Activated T-cell treated with anti-CD3 and anti-CD28 coated beads for 48 hours (primary cell): ENCODE data around the gene COL23A1.

Experiments used
- DNase-seq: peaks from one replicate; pipeline ENCODE4 v3.0.0-alpha.2; 2020; ENCODE audit warnings: low read depth

Gene COL23A1

DNA sequence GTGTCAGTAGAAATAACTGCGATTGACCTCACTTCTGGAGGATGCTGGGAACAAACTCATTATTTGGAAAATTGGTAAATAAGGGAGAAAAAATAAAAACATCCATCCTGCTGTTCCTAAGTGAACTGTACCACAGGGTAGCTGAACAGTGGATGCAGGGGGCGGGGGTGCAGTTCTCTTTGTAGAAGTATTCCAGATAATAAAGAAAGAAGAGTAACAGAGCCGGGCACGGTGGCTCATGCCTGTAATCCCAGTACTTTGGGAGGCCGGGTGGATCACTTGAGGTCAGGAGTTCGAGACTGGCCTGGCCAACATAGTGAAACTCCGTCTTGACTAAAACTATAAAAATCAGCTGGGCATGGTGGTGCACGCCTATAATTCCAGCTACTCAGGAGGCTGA lies 132.1 kb downstream of the COL23A1 start:
- no peak for DNase-seq

DNA sequence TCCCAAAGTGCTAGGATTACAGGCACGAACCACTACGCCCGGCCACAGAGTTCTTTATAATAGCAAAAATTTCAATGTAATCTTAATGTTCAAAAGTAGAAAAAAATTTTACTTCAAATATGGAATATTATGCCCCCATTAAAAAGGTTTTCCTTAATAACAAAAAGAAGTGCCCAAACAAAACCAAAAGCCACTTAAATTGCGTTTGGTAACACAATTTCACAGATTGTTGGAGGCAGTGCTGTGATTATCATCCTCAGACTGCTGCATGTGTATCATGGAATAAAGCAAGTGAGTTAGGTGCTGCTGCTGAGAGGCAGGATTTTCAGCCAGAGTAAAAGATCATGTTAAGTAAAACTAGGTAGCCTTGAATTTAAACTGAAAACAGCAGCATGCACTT lies 132.7 kb downstream of the COL23A1 start:
- DNase-seq = no peak

DNA sequence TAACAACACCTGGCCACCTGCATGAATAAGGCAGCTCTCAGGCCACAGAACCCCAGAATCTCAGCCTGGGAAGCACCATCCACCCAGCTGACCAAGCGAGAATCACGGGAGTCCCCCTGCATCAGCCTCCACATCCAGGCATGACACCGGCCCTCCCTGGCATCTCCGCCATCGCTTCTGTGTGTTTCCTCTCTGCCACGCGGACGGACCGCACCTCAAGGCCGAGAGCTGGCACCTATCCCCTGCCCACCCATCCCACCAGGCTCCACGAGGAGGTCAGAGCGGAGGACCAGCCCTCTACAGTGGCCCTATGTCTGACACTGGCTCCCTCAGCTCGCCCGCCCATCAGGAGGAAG lies 134.7 kb downstream of the COL23A1 start:
- DNase-seq = no peak

DNA sequence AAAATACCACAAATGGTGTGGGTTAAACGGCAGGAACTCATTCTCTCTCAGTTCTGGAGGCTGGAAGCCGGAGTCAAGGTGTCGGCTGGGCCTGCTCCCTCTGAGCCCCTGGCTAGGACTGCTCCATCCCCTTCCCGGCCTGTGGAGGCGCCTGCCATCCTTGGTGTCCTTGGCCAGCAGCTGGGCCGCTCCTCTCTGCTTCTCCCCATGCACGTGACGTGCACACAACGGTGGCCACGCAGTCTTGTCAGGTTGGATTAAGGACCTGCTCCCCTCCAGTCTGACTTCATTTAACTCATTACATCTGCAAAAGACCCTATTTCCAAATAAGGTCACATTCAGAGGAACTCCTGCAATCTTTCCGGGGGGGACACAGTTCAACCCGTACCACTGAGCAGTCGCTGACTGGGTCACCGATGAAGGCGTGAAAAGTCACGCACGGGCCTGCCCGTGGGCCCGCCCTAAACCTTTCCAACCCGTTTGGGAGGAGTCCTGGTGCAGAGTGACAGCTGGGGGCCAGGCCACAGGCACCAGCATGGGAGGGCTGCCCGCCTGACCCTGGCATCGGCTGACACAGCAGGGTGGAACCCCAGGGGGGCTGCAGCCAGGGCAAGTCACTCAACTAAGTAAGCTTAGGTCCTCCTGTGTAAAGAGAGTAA lies 135.2 kb downstream of the COL23A1 start:
- no peak for DNase-seq

DNA sequence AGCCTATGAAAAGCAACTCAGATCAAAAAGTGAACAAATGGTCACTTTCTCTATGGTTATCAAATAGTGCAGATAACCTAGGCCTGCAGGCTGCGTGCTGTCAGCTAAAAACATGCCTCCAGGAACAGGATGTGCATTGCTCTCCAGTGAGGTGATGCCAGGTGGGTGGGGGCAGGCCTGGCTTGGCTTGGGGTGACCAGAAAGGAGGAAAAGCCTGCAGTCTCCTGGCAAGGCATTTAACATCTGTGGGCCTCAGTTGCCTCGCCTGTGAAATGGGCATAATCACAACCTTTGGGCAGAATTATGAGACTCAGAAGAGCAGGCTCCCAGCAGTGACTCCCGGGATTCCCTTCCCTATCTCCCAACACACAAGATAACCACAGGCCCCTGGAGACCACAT lies 135.9 kb downstream of the COL23A1 start:
- DNase-seq = no peak

DNA sequence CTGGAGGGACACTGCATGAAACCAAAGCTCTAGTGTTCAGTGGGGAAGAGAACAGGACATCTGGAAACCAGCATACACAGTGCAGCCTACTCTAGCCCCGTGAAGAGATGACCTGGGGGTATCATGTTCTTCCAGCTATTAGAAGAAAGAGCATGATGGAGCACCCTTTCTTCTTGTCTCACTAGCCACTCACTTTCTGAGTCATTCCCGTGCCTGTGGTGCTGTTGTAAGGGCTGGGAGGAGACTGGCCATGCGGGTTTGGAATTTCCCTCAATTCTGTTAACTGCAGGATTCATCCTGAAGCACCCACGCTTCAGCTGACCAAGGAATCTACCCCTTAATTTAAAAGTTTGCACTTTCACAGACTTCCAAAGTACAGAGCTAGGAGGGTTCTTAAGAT lies 137.0 kb downstream of the COL23A1 start:
- DNase-seq = no peak

DNA sequence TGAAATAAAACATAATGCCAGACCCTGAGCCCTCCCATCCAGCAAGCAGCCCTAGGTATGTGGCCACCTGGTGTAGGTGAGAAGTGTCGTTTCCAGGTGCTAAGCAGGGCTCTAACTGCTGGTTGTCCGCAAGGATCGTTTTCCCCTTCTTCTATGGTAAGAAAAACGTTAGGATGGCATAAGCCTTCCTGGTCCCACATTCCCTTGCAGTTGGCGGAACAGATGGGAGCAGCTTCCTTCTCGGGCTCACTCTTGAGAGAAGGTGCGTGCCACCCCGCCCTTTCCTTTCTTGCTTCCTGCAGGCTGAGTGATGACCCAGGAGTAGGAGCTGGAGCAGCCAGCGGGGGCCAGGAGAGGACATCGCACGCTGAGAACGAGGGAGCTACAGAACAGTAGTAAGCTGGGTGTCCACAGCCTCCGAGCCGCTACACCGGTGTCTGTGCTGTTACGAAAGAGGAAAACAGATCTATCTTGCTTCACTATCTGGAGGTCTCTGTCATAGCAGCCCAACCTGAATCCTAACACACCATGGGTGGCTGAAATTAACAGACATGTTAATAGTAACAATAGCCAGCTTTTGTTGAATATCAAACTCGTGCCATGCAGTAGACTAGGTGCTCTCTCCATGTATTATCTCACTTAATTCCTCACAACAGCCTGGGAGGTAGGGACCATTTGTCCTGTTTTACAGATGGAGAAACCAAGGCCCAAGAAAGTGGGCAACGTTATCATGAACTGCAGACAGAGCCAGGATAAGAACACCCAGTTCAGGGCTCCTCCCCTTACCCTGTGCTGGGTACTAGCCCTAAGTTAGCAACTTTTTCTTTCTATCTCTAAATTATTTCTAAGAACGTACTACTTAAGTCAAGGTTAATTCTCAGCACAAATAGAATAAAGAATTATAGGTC lies 139.8 kb downstream of the COL23A1 start:
- DNase-seq = no peak

DNA sequence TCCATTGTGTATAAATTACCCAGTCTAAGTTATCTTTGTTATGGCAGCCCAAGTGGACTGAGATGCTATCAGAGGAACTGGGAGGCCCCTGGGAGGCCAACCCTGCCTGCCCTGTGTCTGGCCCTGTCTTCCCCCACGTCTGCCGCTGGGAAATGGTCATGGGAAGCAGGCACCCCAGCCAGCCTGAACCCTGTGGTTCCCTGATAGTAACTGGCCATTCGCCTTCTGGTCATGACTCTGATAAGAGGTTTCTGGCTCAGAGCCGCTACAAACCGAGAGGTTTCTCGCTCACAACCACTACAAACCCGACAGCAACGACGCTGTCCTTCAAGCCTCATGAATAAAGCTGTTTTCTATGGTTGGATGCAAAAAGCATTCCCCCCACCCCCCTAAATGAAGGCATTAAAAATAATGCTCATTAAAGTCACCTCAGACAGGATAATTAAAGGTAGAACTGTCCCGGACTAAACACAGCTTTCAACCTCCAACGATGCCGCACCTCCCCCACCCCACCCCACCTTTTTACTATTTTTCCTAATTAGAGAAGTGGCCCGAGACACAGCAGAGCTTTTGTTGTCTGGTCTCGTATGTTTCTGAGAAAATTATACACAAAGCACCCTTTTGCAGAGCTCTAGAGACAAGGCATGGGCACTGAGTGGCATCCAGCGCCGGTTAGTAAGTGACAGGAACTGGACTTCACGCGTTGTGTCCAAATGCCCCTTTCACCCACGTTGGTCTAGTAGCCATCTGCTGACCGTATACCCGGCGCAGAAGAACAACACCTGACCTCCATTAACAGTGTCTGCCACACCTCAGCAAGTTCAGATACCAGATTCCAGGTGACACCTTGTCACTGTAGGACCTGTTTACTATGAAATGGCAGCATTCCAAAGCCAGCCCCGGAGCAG lies 140.8 kb downstream of the COL23A1 start:
- DNase-seq = no peak

DNA sequence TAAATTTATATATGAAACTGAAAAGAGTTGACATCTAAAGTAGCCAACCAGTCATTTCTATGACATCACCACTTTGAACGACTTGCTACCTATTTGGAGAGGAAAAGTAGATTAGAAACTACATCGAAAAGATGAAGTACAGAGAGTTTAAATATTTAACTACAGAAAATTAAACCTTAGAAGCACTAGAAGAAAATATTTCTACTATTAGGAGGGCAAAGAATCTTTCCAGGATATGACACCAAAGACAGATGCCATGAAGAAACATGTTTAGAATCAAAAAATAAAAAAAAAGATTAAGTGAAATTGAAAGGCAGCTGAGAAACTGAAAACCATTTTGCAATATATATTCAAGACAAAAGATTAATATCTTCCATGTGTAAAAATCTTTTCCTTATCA lies 144.7 kb downstream of the COL23A1 start:
- no peak for DNase-seq

DNA sequence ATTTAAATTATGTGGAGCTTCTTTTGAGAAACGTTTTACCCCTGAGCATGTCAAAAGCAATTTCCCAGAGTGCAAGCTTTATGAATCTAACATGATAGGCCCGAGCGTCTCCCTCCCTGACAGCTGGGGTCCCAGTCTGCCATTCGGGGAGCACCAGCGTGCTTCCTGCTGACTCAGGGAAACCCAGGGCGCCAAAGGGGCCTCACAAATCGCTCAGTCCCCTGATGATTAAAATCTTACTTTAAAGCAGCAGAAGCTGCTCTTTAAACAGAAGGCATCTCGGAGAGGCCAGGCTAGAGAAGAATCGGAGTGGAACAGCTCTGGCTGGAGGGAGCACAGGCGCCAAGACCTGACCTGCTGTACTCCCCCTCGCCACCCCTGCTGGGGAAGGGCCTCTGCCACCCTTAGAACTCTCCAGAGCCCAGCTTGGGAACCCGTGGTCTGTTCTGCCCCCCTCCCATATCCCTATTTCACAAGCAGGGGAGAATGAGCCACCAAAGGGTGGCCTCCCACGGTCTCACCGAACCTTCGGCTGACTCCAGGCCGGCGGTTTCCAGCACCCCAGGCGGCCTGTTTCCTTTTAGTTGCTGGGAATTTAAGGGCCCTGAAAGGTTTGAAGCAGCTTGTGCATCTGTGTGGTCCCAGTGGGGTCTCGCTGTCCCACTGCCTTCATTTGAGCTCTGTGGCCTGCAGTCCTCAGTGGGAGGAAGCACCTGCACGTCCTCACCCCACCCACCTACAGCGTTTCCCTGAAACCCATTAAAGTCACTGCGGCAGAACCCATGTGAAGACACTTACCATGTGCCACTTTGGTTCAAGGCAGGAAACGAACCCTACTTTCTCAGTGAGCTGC lies 147.6 kb downstream of the COL23A1 start:
- DNase-seq = no peak

DNA sequence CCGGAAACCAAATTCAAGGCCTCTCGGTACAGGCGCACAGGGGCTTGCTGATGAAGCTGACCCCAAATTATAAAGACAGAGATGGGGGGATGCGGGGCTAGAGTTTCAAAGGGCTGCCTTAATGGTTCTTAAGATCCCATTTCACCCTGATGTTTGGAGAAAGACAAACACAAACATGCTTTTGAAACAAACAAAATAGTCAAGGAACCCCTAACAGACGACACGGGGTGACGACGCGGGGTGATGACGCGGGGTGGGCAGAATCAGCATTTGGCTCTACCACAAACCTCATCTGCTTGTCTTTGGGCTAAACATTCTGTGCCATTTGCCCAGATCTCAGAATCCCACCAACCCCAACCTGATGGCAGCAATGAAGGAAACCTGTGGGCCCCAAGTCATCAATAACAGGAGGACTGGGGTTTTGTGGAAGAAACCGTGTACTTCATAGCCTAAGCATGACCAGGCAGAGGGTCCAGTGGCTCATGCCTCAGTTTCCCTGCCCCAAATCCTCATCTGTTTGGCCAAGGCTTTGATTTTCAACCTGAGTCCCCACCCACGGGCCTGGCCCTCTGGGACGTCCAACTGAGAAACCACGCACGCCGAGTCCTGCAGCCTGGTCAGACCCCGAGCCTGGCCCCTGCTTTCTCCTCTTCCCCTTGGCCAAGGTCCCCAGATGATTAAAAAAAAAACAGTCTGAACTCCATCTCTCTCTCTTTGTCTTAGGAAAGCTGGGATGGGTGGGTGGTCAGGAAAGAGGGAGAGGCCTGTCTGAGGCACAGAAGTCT lies 148.5 kb downstream of the COL23A1 start:
- DNase-seq = no peak

DNA sequence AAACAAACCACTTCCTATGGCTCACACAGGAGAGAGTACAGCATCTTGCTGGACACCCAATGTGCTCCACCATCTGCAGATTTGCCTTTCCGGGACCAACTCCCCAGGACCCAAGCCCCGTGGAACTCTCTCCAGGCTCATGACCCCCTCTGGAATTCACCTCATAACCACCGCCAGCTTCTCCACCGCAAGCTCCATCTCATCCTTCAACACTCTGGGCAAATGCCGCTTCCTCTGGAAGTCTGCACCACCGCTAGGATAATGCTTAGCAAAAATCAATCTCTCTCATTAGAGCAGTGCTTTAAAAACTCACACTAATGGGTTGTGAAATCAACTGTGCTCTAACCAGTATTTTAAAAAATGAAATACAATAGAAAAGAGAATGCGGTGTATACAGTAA lies 150.0 kb downstream of the COL23A1 start:
- DNase-seq = no peak

DNA sequence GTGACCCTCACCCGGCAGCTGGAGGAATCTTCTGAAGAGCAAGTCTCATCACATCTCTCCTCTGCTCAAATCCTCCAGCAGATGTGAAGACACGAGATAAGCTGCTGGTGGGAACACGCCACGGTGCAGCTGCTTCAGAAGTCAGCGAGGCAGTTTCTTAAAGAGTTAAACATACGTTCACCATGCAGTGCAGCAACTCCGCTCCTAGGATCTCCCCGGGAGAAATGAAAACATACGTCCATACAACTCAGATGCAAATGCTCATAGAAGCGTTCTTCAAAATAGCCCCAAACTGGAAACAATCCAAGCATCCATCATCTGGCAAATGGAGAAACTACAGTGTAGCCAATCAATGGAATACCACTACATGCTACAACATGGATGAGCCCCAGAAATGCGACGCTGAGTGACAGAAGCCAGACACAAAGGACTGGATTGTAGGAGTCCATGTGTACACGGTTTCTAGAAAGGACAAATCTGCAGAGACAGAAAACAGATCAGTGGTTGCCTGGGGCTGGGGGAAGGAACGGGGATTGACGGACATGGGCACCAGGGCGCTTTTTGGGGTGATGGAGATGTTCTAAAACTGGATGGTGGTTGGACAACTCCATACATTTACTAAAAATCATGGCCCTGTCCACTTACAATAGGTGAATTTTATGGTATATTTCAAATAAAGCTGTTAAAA lies 150.6 kb downstream of the COL23A1 start:
- DNase-seq = no peak

DNA sequence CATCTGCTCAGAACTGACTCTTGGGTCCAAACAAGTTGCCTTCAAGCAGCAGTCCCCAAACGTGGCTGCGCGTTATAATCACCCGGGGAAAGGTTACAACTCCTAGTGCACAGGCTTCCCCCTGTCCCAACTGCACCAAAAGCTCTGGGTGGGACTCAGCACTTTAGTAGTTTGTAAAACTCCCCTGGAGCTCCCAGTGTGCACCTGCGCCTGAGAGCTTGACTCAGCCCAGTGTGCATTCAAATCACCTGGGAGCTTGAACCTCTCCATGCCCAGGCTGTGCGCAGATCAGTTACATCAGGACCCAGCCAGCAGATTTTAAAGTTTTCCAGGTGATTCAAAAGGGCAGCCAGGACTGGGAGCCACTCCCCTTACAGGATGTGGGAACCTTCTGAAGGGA lies 151.4 kb downstream of the COL23A1 start:
- DNase-seq = no peak

DNA sequence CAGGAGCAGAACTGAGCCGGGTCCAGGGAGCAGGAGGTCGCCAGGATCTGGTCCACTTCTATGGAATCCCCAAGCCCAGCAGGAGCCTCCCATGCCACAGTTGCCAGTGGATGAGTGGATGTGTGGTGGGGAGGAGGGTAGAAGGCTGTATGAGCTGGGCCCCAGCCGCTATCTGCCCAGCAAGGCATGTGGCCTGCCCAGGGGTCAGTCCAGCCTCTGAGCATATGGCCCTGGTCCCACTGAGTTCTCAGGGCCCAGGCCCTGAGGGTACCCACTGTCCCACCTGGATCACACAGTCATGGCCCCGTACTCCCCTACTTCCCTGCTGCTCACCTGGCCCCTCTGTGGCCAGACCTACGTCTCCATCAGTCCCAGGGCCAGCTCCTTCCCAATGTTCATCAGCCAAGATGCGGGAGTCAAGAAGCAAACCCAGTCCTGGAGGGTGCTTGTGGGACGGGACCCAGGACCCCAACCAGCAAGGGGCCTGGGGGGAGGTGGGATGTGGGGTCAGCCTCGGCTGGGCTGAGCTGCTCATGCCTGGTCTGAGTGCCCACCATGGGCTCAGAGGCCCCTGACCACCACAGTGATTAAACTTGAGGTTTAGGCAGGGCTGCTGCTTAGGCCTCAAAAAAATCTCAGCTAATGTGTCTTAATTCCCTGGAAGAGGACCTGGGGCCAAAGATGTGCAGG lies 152.7 kb downstream of the COL23A1 start:
- no peak for DNase-seq

DNA sequence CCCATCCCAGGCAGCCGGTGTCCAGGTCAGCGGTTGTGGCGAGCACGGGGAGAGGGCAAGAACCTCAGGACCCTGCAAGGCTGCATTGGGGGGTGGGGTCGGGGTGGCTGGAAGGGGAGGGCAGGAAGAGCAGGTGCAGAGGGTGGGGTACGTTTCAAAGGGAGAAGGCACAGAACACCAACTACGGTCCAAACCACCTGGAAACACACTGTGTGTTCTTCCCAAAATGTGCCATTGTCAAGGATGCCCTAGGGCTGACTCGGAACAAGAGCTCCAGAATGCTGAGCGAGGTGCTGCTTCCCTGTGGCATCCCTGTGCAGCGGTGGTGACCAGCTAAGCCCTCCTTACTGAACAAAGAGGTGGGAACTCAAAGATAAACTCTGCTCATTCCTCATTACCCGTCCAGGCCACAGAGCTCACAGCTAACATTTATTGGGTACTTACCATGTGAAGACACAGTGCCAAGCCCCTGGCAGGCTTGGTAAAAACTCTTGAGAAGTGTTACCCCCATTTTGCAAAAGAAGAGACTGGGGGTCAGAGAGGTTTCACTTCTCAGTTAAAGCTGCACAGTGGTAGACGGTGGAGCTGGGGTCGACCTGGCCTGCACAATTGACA lies 153.8 kb downstream of the COL23A1 start:
- DNase-seq = no peak

DNA sequence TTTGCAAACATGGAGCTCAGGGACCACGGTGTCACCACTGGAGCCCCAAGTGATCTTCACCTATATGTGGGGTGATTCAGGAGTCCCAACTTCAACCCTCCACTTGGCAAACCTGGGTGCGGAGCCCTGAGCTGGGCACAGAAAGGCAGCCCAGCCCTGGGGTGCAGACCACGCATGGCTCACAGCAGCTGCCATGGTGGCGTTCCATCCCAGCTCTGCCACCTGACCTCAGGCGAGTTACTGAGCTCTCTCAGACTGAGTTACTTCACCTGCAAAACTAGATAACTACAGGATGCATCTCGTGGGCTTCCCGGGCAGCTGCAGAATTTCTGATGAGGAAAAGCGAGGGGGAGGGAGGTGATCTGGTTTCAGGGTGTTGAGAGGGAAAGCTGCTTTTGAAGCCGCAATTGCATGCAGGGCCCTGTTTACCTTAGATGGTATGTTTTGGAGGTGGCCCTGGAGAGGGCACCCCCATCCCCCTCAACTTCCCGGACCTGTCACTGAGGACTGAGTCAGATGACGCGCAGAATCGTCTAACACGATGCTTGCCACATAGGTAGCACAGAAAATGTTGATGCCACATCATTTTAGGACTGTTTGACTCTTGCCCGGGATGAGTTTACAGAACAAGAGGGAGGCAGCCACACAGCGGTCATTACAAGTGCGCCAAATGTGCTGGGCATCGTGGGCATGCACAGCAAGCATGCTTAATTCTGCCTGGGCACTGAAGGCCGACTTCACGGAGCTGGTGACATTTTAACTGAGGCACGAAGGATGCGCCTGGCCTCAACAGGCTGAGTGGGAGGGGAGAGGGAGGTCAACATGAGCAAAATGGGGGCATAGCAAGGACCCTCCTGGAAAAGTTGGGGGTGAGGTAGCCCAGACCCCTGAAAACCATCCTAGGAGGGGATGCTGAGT lies 154.6 kb downstream of the COL23A1 start:
- DNase-seq = no peak

DNA sequence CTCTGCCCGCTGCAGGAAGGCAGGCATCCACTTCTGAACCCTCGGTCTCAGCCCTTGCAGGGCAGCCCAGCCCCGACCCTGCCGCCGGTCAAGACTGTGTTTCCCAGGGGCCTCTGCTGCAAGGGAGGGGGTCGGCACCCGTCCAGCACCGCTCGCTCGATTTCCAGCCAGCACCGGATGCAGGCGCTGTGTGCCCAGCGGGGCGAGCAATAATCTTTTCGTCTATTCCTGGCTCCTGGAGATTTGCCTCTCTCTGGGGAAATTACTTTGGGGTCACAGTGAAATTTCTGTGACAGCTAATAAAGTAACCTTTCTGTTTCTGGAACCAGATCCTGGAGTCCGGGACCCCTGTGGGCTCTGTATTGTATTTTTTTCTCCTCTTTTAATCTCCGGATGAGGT lies 155.3 kb downstream of the COL23A1 start:
- no peak for DNase-seq
